ENCODE results near the gene PRR16.

Gene PRR16

GRCh38 chr5:120564013-120564412 is 99.9 kb downstream of the PRR16 start:
- no peak overlapping the region for H3K27ac ChIP-seq (replicated peaks)
- TF ChIP-seq POLR2AphosphoS5 (IDR thresholded peaks at IDR 0.05; ENCODE audit: low read depth): no peak
- TF ChIP-seq, protein P1, sequence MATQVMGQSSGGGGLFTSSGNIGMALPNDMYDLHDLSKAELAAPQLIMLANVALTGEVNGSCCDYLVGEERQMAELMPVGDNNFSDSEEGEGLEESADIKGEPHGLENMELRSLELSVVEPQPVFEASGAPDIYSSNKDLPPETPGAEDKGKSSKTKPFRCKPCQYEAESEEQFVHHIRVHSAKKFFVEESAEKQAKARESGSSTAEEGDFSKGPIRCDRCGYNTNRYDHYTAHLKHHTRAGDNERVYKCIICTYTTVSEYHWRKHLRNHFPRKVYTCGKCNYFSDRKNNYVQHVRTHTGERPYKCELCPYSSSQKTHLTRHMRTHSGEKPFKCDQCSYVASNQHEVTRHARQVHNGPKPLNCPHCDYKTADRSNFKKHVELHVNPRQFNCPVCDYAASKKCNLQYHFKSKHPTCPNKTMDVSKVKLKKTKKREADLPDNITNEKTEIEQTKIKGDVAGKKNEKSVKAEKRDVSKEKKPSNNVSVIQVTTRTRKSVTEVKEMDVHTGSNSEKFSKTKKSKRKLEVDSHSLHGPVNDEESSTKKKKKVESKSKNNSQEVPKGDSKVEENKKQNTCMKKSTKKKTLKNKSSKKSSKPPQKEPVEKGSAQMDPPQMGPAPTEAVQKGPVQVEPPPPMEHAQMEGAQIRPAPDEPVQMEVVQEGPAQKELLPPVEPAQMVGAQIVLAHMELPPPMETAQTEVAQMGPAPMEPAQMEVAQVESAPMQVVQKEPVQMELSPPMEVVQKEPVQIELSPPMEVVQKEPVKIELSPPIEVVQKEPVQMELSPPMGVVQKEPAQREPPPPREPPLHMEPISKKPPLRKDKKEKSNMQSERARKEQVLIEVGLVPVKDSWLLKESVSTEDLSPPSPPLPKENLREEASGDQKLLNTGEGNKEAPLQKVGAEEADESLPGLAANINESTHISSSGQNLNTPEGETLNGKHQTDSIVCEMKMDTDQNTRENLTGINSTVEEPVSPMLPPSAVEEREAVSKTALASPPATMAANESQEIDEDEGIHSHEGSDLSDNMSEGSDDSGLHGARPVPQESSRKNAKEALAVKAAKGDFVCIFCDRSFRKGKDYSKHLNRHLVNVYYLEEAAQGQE (IDR thresholded peaks at IDR 0.05; ENCODE audit: insufficient replicate concordance, low read depth): no peak
- no peak for TF ChIP-seq GABPA (IDR thresholded peaks at IDR 0.05; ENCODE audit: low read depth)
- no peak for TF ChIP-seq SPI1 (IDR thresholded peaks at IDR 0.05; ENCODE audit: borderline replicate concordance, low read depth)
- TF ChIP-seq CTCF (IDR thresholded peaks at IDR 0.05; ENCODE audit: insufficient read depth, low read length): no peak
- no peaks in the 10 kb centered on the region for H3K27me3 ChIP-seq (ENCODE audit: insufficient read depth, poor library complexity, severe bottlenecking)
- DNase-seq (ENCODE audit: low read depth in 1 of 2, low spot score in 1 of 2): no peak
- no peak overlapping the region for H3K4me3 ChIP-seq (replicated peaks; ENCODE audit: insufficient read depth, low read length)

DNA sequence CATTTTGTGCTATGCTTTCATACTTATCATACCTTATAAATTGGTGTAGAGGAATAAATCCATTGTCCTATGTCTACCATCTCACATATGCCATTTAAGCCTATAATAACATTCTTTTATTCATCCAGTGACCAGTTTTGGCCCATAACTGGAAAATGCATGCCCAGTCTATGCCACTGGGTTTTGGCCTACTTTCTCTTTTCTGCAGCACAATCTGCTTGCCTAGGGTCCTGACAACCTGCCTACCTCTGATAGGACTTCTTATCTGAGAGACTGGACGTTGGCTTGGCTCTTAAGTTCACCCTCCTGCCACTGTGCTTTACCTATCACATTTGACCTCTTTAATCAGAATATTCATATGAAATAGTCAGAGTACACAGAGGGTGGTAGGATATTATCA is 103.0 kb downstream of the PRR16 start:
- no peak for TF ChIP-seq GABPA (IDR thresholded peaks at IDR 0.05; ENCODE audit: low read depth)
- no peak for TF ChIP-seq SPI1 (IDR thresholded peaks at IDR 0.05; ENCODE audit: borderline replicate concordance, low read depth)
- TF ChIP-seq, protein P1 (IDR thresholded peaks at IDR 0.05; ENCODE audit: insufficient replicate concordance, low read depth): no peak
- TF ChIP-seq CTCF (IDR thresholded peaks at IDR 0.05; ENCODE audit: insufficient read depth, low read length): no peak
- no peak for TF ChIP-seq POLR2AphosphoS5 (IDR thresholded peaks at IDR 0.05; ENCODE audit: low read depth)
- no peak overlapping the region for H3K4me3 ChIP-seq (replicated peaks; ENCODE audit: insufficient read depth, low read length)
- H3K27me3 ChIP-seq (ENCODE audit: insufficient read depth, poor library complexity, severe bottlenecking): no peaks in the 10 kb centered on the region
- DNase-seq (ENCODE audit: low read depth in 1 of 2, low spot score in 1 of 2): no peak
- H3K27ac ChIP-seq (replicated peaks): no peak overlapping the region

GRCh38 chr5:120567921-120568320 is 103.8 kb downstream of the PRR16 start:
- no peak for DNase-seq (ENCODE audit: low read depth in 1 of 2, low spot score in 1 of 2)
- TF ChIP-seq CTCF (IDR thresholded peaks at IDR 0.05; ENCODE audit: insufficient read depth, low read length) (no peak), SPI1 (IDR thresholded peaks at IDR 0.05; ENCODE audit: borderline replicate concordance, low read depth) (no peak), GABPA (IDR thresholded peaks at IDR 0.05; ENCODE audit: low read depth) (no peak), POLR2AphosphoS5 (IDR thresholded peaks at IDR 0.05; ENCODE audit: low read depth) (no peak)
- TF ChIP-seq, protein P1 (IDR thresholded peaks at IDR 0.05; ENCODE audit: insufficient replicate concordance, low read depth): no peak
- H3K4me3 ChIP-seq (replicated peaks; ENCODE audit: insufficient read depth, low read length): no peak overlapping the region
- no peak overlapping the region for H3K27ac ChIP-seq (replicated peaks)
- no peaks in the 10 kb centered on the region for H3K27me3 ChIP-seq (ENCODE audit: insufficient read depth, poor library complexity, severe bottlenecking)
